ENCODE measurements around the gene PDE7B. TPM values are rescaled to one million over a fixed set of nuclear protein-coding genes. Genes with fewer than 3 reads are reported as not detected.
"Not testable (repeated sequence)": the region's sequence is repeated elsewhere in the genome, so short reads cannot be mapped to it uniquely, and the experiment has no call there.

Gene PDE7B
- total RNA-seq, 2 experiments from 2014 or later = 0.58 to 0.68 TPM

DNA sequence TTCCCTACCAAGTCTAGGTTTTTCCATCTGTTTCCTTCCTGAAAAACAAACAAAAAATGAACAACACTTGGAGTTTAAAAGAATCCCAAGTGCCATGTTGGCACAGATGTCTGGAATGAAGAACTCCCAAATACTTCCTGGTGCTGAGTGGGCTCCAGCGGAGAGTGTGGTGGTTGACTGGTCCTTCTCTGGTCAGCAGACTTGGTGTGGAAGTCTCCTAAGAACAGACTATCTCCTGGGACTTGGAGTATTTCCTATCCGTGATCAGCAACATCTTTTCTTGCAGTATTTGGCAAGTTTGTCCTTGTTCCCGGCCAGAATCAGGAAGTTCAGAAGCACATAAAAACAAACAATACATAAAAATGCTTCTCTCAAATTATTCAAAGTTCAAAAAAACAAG lies 244.5 kb downstream of the PDE7B start:
- ChIA-PET CTCF (no interaction called here), POLR2A (interaction anchor here (1.3 kb wide), 1 partner anchor 11 kb away, joined by 3 read pairs; no protein-coding TSS in a partner anchor)
- intact Hi-C loops (cut with micrococcal nuclease) = no loop called here
- Mint-ChIP-seq H3K36me3 (ENCODE audit: low read depth) (no peaks in the 10 kb centered on the region), H3K4me3 (no peak overlapping the region), H3K27ac (no peak overlapping the region), H3K27me3 (no peaks in the 10 kb centered on the region), H3K9me3 (peaks cover 5% of the 10 kb centered on the region), H3K4me1 (ENCODE audit: low read depth) (no peaks in the 10 kb centered on the region)
- DNase-seq = no peak
- no peak for ATAC-seq
- TF ChIP-seq, protein P1, sequence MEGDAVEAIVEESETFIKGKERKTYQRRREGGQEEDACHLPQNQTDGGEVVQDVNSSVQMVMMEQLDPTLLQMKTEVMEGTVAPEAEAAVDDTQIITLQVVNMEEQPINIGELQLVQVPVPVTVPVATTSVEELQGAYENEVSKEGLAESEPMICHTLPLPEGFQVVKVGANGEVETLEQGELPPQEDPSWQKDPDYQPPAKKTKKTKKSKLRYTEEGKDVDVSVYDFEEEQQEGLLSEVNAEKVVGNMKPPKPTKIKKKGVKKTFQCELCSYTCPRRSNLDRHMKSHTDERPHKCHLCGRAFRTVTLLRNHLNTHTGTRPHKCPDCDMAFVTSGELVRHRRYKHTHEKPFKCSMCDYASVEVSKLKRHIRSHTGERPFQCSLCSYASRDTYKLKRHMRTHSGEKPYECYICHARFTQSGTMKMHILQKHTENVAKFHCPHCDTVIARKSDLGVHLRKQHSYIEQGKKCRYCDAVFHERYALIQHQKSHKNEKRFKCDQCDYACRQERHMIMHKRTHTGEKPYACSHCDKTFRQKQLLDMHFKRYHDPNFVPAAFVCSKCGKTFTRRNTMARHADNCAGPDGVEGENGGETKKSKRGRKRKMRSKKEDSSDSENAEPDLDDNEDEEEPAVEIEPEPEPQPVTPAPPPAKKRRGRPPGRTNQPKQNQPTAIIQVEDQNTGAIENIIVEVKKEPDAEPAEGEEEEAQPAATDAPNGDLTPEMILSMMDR (IDR thresholded peaks at IDR 0.05) = no peak

DNA sequence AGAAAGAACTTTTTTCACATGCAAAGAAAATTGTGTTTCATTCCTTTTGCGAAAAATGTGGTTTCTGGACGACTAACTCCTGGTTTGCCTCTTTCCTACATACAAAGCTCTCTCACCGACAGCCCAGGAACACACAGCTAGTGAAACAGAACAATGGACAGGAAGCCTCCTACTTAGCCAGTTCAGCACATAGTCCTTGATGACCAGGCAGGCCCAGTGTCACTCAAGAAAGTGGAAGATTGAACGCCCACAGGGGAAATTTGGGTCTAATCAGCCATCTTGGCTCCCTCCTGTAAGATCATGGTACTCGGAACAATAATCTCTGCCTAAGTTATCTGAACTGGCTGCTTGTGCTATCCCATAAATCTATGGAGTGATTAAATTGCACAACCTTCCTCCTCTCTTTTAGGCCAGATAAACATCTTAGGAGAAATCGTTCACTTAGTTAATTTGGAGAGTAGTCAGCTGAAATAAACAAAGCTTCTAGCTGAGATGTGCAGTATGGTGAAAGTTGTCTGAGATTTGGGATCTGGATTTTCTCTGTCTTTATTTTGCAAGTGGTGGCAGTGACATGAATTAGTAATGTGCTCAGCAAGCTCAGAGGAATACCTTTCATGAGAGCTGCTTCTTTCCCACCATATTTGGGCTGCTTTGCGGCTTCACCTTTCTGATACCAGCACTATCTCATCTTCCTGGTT lies 251.6 kb downstream of the PDE7B start:
- no peak overlapping the region for H3K27ac Mint-ChIP-seq
- intact Hi-C loops (cut with micrococcal nuclease) = no loop called here
- H3K4me1 Mint-ChIP-seq (ENCODE audit: low read depth) = no peaks in the 10 kb centered on the region
- ChIA-PET POLR2A (no interaction called here), CTCF (interaction anchor here (0.8 to 1.0 kb wide), 2 partner anchors 9 to 99 kb away, joined by 3 read pairs; no protein-coding TSS in a partner anchor)
- H3K36me3 Mint-ChIP-seq (ENCODE audit: low read depth) = no peaks in the 10 kb centered on the region
- ATAC-seq (no peak), DNase-seq (no peak)
- H3K27me3 Mint-ChIP-seq = no peaks in the 10 kb centered on the region
- no peaks in the 10 kb centered on the region for H3K9me3 Mint-ChIP-seq
- TF ChIP-seq, protein P1 (IDR thresholded peaks at IDR 0.05) = no peak
- H3K4me3 Mint-ChIP-seq = no peak overlapping the region

DNA sequence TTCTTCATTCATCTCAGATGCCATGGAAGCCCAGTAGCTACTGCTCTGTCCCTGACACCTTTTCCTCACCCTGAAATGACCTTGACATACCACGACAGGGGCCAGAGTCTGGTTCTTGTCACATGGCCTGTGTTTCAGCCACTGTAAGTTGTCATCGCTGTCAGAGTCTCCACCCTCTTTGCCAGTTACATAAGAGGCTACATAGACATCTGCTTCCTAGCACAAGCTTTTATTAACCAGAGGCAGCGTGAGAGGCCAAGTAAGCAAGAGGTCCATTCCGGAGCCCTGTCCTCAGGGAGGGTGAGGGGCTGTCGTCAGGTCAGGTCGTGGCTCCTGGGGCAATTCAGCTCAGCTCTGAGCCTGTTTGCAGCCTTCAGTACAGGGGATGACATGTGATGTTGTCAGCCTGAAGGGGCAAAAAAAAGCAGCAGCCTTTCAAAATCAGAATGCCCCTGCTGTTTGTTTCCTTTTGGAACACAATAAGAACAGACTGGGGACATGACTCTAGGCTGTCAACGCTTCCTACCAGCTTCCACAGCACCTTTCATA lies 252.3 kb downstream of the PDE7B start:
- CTCF ChIA-PET = no interaction called here
- POLR2A ChIA-PET = no interaction called here
- Mint-ChIP-seq H3K27me3 (no peaks in the 10 kb centered on the region), H3K9me3 (no peaks in the 10 kb centered on the region), H3K4me3 (no peak overlapping the region), H3K27ac (no peak overlapping the region), H3K36me3 (ENCODE audit: low read depth) (no peaks in the 10 kb centered on the region), H3K4me1 (ENCODE audit: low read depth) (no peaks in the 10 kb centered on the region)
- TF ChIP-seq, protein P1 (IDR thresholded peaks at IDR 0.05) = no peak
- ATAC-seq = no peak
- intact Hi-C loops (cut with micrococcal nuclease) = no loop called here
- DNase-seq = no peak

DNA sequence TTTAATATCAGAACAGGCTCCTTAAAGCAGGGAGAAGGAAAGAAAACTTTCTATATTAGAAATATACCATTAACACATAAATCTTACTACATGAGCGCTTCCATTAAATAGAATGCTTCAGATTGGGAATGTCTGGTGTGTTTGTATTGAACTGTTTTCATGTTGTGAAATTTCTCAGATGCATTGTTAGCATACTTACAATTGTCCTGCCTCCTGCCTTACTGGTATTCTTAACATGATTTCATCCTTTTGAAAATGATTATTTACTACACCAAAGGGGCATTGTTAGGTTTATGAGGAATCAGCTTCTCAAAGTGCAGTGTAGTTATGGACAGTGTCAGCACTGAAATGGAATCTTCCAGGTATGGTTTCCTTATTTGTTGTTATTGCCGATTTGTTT lies 253.1 kb downstream of the PDE7B start:
- intact Hi-C loops (cut with micrococcal nuclease) = no loop called here
- Mint-ChIP-seq H3K36me3 (ENCODE audit: low read depth) (no peaks in the 10 kb centered on the region), H3K4me1 (ENCODE audit: low read depth) (no peaks in the 10 kb centered on the region), H3K27ac (no peak overlapping the region), H3K9me3 (no peaks in the 10 kb centered on the region), H3K27me3 (no peaks in the 10 kb centered on the region), H3K4me3 (no peak overlapping the region)
- ATAC-seq (no peak), DNase-seq (no peak)
- TF ChIP-seq, protein P1 (IDR thresholded peaks at IDR 0.05) = no peak
- POLR2A ChIA-PET = no interaction called here
- CTCF ChIA-PET = no interaction called here

DNA sequence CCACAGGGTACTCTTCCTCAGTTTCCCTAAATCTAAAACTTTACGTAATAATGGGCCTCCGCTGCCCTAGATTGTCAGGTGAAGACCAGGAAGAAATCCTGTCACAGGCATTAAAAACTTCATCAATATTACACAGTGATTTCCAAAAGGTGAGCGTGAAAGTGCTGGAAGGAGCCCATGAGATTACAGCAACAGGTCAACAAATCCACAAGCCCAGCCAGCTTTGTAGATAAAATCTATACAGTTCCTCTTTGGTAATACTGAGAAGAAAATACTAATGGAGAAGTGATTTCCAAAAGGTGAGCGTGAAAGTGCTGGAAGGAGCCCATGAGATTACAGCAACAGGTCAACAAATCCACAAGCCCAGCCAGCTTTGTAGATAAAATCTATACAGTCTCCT lies 254.3 kb downstream of the PDE7B start:
- H3K4me1 Mint-ChIP-seq (ENCODE audit: low read depth); intact Hi-C loops (cut with micrococcal nuclease): not testable (repeated sequence)

More for the DNA sequence above, 254.3 kb downstream of the PDE7B start:
- H3K27me3 Mint-ChIP-seq; H3K36me3 Mint-ChIP-seq (ENCODE audit: low read depth); H3K27ac Mint-ChIP-seq; H3K9me3 Mint-ChIP-seq; POLR2A ChIA-PET; H3K4me3 Mint-ChIP-seq; ATAC-seq; DNase-seq; CTCF ChIA-PET: not testable (repeated sequence)
